HepG2 (cell line): Measurements from ENCODE around the gene GNG4. TPM values are rescaled to one million over a fixed set of nuclear protein-coding genes. Genes with fewer than 3 reads are reported as not detected.

Experiments
- ATAC-seq: fragments of 200-7000 bp; cut with Tn5 transposase; 3 replicates; pipeline ENCODE4 v1.9.1; 2020; ENCODE audit warnings: mild to moderate bottlenecking, moderate library complexity
- BruUV-seq: library from RNA; stranded (reverse); fragments of 400-500 nt; replicated peaks from 2 replicates; lab custom pipeline; 2021; lab: Mats Ljungman, UMichigan
- CTCF ChIA-PET: fragments of 300-600 bp; formaldehyde crosslinking; extraction: SDS; loops from one replicate; lab custom pipeline; 2021; ENCODE audit warnings: low total read pairs, inconsistent platforms, low intra/inter-chr PET ratio; lab: Yijun Ruan, JAX
- POLR2A ChIA-PET: fragments of 350-600 bp; sonication (Branson Sonifier 250); formaldehyde crosslinking; loops from one replicate; lab custom pipeline; 2020; ENCODE audit warnings: antibody characterized with exemption, inconsistent platforms; lab: Yijun Ruan, JAX
- DNase-seq: peaks from one replicate; pipeline ENCODE4 v3.0.0-alpha.2; 2015; ENCODE audit warnings: low spot score
- FAIRE-seq: peaks from 3 replicates; lab custom pipeline; 2011; peaks lifted over from hg19 to GRCh38; lab: Jason Lieb, UNC
- H2AFZ ChIP-seq: one replicate; pipeline ENCODE4 v1.6.1; 2011; ENCODE audit warnings: low read length, inconsistent platforms
- H3K27ac ChIP-seq: fragments of 300-600 bp; 3 replicates; pipeline ENCODE4 v1.8.0; 2011; ENCODE audit warnings: mixed run types, mild to moderate bottlenecking, mixed read lengths, low read length, inconsistent platforms; ENCODE audit not compliant: insufficient read depth; ENCODE audit errors: extremely low read length
- H3K27me3 ChIP-seq, 2 experiments: fragments of 200-600 bp in 1 of 2; 2 replicates in 1 of 2; 3 replicates in 1 of 2; pipeline versions ENCODE4 v1.6.0 to v1.8.0; 2011; ENCODE audit warnings: low read length in 2 of 2, mild to moderate bottlenecking in 2 of 2, moderate library complexity in 2 of 2, inconsistent platforms in 1 of 2; ENCODE audit not compliant: insufficient read depth in 2 of 2, control insufficient read depth in 1 of 2
- H3K36me3 ChIP-seq, 2 experiments: fragments of 200-600 bp in 1 of 2; replicated peaks in 1 of 2; 2 replicates in 1 of 2; 3 replicates in 1 of 2; pipeline versions ENCODE4 v1.5.1 to v1.8.0; 2011; ENCODE audit warnings: low read length in 2 of 2, inconsistent platforms in 1 of 2; ENCODE audit not compliant: insufficient read depth in 2 of 2, control insufficient read depth in 1 of 2
- H3K4me1 ChIP-seq: 2 replicates; pipeline ENCODE4 v1.5.1; 2012; ENCODE audit warnings: low read length, inconsistent platforms; ENCODE audit not compliant: insufficient read depth
- H3K4me2 ChIP-seq: 2 replicates; pipeline ENCODE4 v1.6.0; 2011; ENCODE audit warnings: low read depth, low read length, inconsistent platforms
- H3K4me3 ChIP-seq, 3 experiments: fragments of 200-600 bp in 1 of 3; sonication (generic), shearing (Covaris generic) in 1 of 3; replicated peaks in 1 of 3; 2 replicates each; pipeline ENCODE4 v1.5.1; 2011 to 2016; ENCODE audit warnings: low read length in 3 of 3, inconsistent platforms in 2 of 3, low read depth in 2 of 3, mild to moderate bottlenecking in 2 of 3, control low read depth in 1 of 3, mixed read lengths in 1 of 3; ENCODE audit not compliant: insufficient read depth in 1 of 3
- H3K79me2 ChIP-seq: one replicate; pipeline ENCODE4 v1.6.1; 2011; ENCODE audit warnings: low read length, inconsistent platforms; ENCODE audit not compliant: insufficient read depth
- H3K9ac ChIP-seq: 2 replicates; pipeline ENCODE4 v1.6.0; 2011; ENCODE audit warnings: mild to moderate bottlenecking, low read depth, low read length, inconsistent platforms; ENCODE audit not compliant: insufficient read depth
- H3K9me3 ChIP-seq: 2 replicates; pipeline ENCODE4 v1.5.1; 2012; ENCODE audit warnings: mild to moderate bottlenecking, low read length
- H4K20me1 ChIP-seq: 2 replicates; pipeline ENCODE4 v1.6.0; 2011; ENCODE audit warnings: inconsistent platforms, mild to moderate bottlenecking, low read length, moderate library complexity; ENCODE audit not compliant: insufficient read depth
- BCL6 ChIP-seq: IDR thresholded peaks from 2 replicates; pipeline ENCODE4 v1.6.1; 2016; ENCODE audit warnings: missing genetic modification reagents, missing compliant biosample characterization
- BRD4 ChIP-seq: sonication (generic); formaldehyde crosslinking; IDR thresholded peaks from 2 replicates; pipeline ENCODE4 v1.4.0; 2020; ENCODE audit warnings: missing genetic modification reagents
- CENPT ChIP-seq: sonication (generic); formaldehyde crosslinking; IDR thresholded peaks from 2 replicates; pipeline ENCODE4 v1.8.0; 2022; ENCODE audit warnings: low read depth, mild to moderate bottlenecking, moderate library complexity, missing genetic modification reagents
- DMAP1 ChIP-seq: IDR thresholded peaks from 2 replicates; pipeline ENCODE4 v1.6.1; 2016
- FOXP1 ChIP-seq, 2 experiments: fragments of 450-650 bp in 1 of 2; IDR thresholded peaks; 2 replicates each; pipeline ENCODE4 v1.6.1; 2017 to 2018; ENCODE audit warnings: antibody characterized with exemption in 1 of 2
- PPARG ChIP-seq: conservative IDR thresholded peaks from 2 replicates; pipeline ENCODE4 v1.6.1; 2016; ENCODE audit warnings: missing biosample characterization, missing genetic modification reagents
- PRMT3 ChIP-seq: sonication (generic); formaldehyde crosslinking; IDR thresholded peaks from 2 replicates; pipeline ENCODE4 v1.8.1; 2022; ENCODE audit warnings: low read depth, mild to moderate bottlenecking, moderate library complexity, missing genetic modification reagents, borderline replicate concordance
- SIN3A ChIP-seq: IDR thresholded peaks from 2 replicates; pipeline ENCODE4 v1.6.1; 2011; ENCODE audit warnings: low read depth, mild to moderate bottlenecking, control low read depth, low read length, borderline replicate concordance
- ZMAT3 ChIP-seq: sonication (generic); formaldehyde crosslinking; conservative IDR thresholded peaks from 2 replicates; pipeline ENCODE4 v1.7.0; 2021; ENCODE audit warnings: missing genetic modification reagents
- ZNF101 ChIP-seq: sonication (generic); formaldehyde crosslinking; IDR thresholded peaks from 2 replicates; pipeline ENCODE4 v1.4.0; 2020; ENCODE audit warnings: mild to moderate bottlenecking, low read depth, missing genetic modification reagents, borderline replicate concordance
- ZNF326 ChIP-seq: sonication (generic); formaldehyde crosslinking; IDR thresholded peaks from 2 replicates; pipeline ENCODE4 v1.4.0; 2020; ENCODE audit warnings: missing genetic modification reagents, borderline replicate concordance
- ZNF607 ChIP-seq: sonication (generic); formaldehyde crosslinking; IDR thresholded peaks from 2 replicates; pipeline ENCODE4 v1.5.1; 2020; ENCODE audit warnings: missing genetic modification reagents, mild to moderate bottlenecking, borderline replicate concordance
- ZNF616 ChIP-seq: sonication (generic); formaldehyde crosslinking; IDR thresholded peaks from 2 replicates; pipeline ENCODE4 v1.5.0; 2020; ENCODE audit warnings: low read depth, mild to moderate bottlenecking, missing genetic modification reagents
- ZNF737 ChIP-seq: sonication (generic); formaldehyde crosslinking; IDR thresholded peaks from 2 replicates; pipeline ENCODE4 v1.5.0; 2020; ENCODE audit warnings: missing genetic modification reagents, mild to moderate bottlenecking, borderline replicate concordance
- WGBS: methylation state at CpG from one replicate; pipeline ENCODE4 v1.1.6; 2017; ENCODE audit warnings: low lambda C conversion rate; 5-methylcytosine and 5-hydroxymethylcytosine counted together
- in situ Hi-C: cut with HindIII; loops from 2 replicates; pipeline ENCODE4 v1.10.0; 2017; ENCODE audit warnings: low pct_unique_long_range_greater_than_20kb; ENCODE audit not compliant: extremely low pct_ligation_motif_present
- intact Hi-C: fragments of 100-400 bp; cut with micrococcal nuclease; formaldehyde crosslinking; loops from one replicate; pipeline ENCODE4 v1.10.0; 2022; ENCODE audit not compliant: unreplicated experiment
- polyA plus RNA-seq, 8 experiments: library from polyadenylated mRNA; depleted of rRNA in 3 of 8; stranded (reverse) in 7 of 8; unstranded in 1 of 8; fragments of >200 nt; fragmentation: Illumina TruSeq in 4 of 8; extraction: Trizol in 4 of 8; gene quantifications; 2 replicates each; pipeline versions ENCODE4 v1.2.1 to v1.2.3, GENCODE V29; 2011 to 2016; ENCODE audit warnings: low read depth in 4 of 8, missing spikeins in 1 of 8, mixed read lengths in 1 of 8; ENCODE audit not compliant: insufficient read depth in 1 of 8
- total RNA-seq, 5 experiments: library from RNA; depleted of rRNA; stranded (reverse); fragments of >200 nt; fragmentation: Illumina TruSeq; extraction: Trizol; gene quantifications; 2 replicates each; pipeline ENCODE4 v1.2.3, GENCODE V29; 2016; ENCODE audit warnings: low read depth in 1 of 5
- TF ChIP-seq, protein P1 (sequence below): sonication (generic); formaldehyde crosslinking; IDR thresholded peaks from 2 replicates; pipeline ENCODE4 v1.4.0; 2020; ENCODE audit warnings: missing genetic modification reagents, borderline replicate concordance
- TF ChIP-seq, protein P2 (sequence below): sonication (generic); formaldehyde crosslinking; IDR thresholded peaks from 2 replicates; pipeline ENCODE4 v1.5.1; 2020; ENCODE audit warnings: missing genetic modification reagents, mild to moderate bottlenecking, borderline replicate concordance

Gene GNG4
- total and polyA plus RNA-seq, 2 of the 13 experiments (the other 11 are each of a cell fraction or from before 2014, with no cell fraction given) = 27.1 to 69.5 TPM

DNA sequence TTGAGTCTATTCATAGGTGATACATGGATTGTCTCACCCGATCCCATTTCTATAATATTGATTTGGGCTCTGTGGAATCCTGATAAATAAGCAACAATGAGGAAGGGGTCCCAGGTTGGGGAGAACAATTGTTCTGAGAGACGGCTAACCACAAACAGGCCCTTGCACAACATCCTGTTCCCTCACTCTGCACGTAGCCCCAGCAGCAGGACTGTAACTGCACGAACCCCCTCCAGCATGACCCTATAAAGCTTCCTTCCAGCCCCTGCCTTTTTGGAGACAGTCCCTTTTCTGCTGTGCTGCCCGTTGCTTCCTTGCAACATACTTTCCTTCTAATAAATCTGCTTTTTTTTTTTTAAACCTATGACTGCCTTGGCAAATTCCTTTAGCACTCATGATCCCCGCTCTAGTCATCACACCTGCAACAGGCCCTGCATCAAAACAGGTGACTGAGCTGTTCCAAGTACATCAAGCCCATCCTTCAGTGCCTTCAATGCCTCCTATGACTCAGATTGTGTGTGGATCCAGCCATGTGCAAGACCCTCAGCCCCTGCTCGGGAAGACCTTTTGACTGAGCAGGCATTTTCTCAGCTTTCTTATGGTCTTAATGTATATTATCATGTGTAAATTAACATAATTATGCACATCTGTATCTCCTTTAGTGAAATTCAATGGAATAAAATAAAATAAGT is 81.6 kb downstream of the GNG4 start:
- ATAC-seq = no peak
- no peak for FAIRE-seq
- Histone ChIP-seq H3K36me3 (peaks cover 8 to 20% of the 10 kb centered on the region in 2 experiments), H3K27me3 (no peaks in the 10 kb centered on the region), H3K4me1 (no peaks in the 10 kb centered on the region), H4K20me1 (no peaks in the 10 kb centered on the region), H3K9me3 (no peaks in the 10 kb centered on the region), H3K4me3 (no peak overlapping the region), H3K4me2 (no peak overlapping the region), H3K27ac (no peak overlapping the region), H3K9ac (no peak overlapping the region), H2AFZ (no peak overlapping the region), H3K79me2 (no peaks in the 10 kb centered on the region)
- CTCF ChIA-PET = no interaction called here
- POLR2A ChIA-PET = no interaction called here
- no TSS peak for BruUV-seq
- WGBS = 96% methylated on average over 7 of the region's 7 CpGs
- intact Hi-C loops = no loop called here
- DNase-seq = no peak
- TF ChIP-seq ZNF326 (no peak), PRMT3 (no peak), DMAP1 (CRISPR knock-in tag) (no peak), FOXP1 (IDR thresholded peaks at IDR 0.05) (no peak), FOXP1 (CRISPR knock-in tag; IDR thresholded peaks at IDR 0.05) (no peak), BCL6 (CRISPR knock-in tag) (no peak), PPARG (CRISPR knock-in tag) (no peak), ZNF607 (no peak), SIN3A (no peak), CENPT (CRISPR knock-in tag) (no peak), BRD4 (CRISPR knock-in tag) (no peak), ZNF616 (CRISPR knock-in tag) (no peak), ZNF101 (CRISPR knock-in tag) (no peak), ZNF737 (CRISPR knock-in tag) (no peak), ZMAT3 (CRISPR knock-in tag) (no peak)
- TF ChIP-seq, protein P1, sequence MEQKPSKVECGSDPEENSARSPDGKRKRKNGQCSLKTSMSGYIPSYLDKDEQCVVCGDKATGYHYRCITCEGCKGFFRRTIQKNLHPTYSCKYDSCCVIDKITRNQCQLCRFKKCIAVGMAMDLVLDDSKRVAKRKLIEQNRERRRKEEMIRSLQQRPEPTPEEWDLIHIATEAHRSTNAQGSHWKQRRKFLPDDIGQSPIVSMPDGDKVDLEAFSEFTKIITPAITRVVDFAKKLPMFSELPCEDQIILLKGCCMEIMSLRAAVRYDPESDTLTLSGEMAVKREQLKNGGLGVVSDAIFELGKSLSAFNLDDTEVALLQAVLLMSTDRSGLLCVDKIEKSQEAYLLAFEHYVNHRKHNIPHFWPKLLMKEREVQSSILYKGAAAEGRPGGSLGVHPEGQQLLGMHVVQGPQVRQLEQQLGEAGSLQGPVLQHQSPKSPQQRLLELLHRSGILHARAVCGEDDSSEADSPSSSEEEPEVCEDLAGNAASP = no peak
- TF ChIP-seq, protein P2, sequence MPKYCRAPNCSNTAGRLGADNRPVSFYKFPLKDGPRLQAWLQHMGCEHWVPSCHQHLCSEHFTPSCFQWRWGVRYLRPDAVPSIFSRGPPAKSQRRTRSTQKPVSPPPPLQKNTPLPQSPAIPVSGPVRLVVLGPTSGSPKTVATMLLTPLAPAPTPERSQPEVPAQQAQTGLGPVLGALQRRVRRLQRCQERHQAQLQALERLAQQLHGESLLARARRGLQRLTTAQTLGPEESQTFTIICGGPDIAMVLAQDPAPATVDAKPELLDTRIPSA (CRISPR knock-in tag) = no peak
- in situ Hi-C loops = no loop called here
